Activated CD4-positive, alpha-beta T cell treated with anti-CD3 and anti-CD28 coated beads, Interleukin-2, amount 50 U/mL, for 1 hour (primary cell): ENCODE measurements around the gene SNX4.

ENCODE experiments used
- DNase-seq: peaks from one replicate; pipeline ENCODE4 v3.0.0-alpha.2; 2020

Gene SNX4

DNA sequence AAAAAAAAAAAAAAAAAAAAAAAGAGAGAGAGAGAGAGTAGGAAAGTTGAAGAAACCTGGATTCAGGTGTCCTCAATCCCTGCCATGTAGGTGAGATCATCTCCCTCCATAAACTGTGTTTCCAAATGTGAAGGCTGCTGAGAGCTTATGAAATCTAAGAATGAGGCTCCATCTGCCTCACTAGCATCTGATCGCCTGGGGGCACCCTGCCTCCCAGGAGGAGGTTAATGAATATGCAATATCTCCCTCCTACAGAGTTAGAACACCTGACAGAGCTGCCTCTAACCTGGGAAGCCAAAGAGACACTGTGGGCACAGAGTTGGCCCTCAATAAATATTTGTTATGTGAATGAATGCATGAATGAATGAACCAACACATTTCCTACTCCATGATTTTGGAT lies 121.0 kb downstream of the SNX4 start:
- no peak for DNase-seq
